Measurements from ENCODE around the gene STEAP1B.
"Not testable (repeated sequence)": the region's sequence is repeated elsewhere in the genome, so short reads cannot be mapped to it uniquely, and the experiment has no call there.

The STEAP1B gene

GRCh38 chr7:22496296-22496888 lies 3.6 kb downstream of the STEAP1B start:
- not testable (repeated sequence) for DNase-seq

- not testable (repeated sequence) for DNase-seq
These were observed 6.6 kb downstream of the STEAP1B start for GRCh38 chr7:22493160-22493925.

GRCh38 chr7:22488643-22489462 lies 11.1 kb downstream of the STEAP1B start:
- peak; percentile 48 to 61 for DNase-seq

DNA sequence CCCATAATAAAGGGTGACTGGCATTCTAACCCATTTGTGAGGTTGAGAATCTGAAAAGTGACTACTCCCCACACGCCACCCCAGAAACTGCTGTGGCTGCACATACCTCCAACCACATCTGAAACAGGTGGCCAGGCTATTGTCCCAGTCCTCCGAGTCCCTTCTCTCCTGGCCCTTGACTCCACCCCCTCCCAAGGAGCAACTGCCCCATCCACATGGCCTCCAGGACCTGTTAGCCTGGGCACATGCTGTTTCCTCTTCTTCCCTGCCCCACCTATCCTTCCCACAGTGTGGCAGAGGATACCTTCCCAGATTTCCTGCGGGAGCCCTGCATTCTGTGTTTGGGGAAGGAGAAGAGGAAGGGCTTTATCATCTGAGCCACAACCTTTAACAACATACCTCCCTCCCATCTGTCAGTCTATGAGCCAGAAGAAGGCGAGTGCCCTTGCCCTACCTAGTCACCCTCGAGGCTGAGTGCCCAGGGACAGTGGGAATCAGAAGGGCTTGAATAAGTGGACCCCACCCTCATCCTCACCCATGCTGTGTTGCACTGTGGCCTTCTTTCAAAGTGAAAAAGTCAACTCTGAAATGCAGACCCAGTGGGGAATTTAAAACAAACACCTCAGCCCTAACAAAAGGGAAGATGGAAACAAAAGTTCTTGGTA lies 11.9 kb downstream of the STEAP1B start:
- DNase-seq = no peak

- no peak for DNase-seq
These were observed 13.4 kb downstream of the STEAP1B start for GRCh38 chr7:22486597-22486996.

DNA sequence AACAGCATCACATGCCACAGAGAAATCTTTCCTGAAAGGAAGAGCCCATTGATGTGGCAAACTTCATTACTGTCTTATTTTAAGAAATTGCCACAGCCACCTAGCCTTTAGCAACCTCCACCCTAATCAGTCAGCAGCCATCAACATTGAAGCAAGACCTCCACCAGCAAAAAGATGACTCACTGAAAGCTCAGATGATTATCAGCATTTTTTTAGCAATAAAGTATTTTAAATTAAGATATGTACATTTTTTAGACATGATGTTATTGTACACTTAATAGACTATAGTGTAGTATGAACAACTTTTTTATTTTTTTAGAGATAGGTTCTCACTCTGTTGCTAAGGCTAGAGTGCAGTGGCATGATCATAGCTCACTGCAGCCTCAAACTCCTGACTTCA lies 14.8 kb downstream of the STEAP1B start:
- no peak for DNase-seq

- no peak for DNase-seq
These were observed 17.5 kb downstream of the STEAP1B start for GRCh38 chr7:22482503-22482902.

GRCh38 chr7:22481726-22482125 lies 18.3 kb downstream of the STEAP1B start:
- DNase-seq = no peak

GRCh38 chr7:22480523-22481075 lies 19.4 kb downstream of the STEAP1B start:
- DNase-seq = no peak

DNA sequence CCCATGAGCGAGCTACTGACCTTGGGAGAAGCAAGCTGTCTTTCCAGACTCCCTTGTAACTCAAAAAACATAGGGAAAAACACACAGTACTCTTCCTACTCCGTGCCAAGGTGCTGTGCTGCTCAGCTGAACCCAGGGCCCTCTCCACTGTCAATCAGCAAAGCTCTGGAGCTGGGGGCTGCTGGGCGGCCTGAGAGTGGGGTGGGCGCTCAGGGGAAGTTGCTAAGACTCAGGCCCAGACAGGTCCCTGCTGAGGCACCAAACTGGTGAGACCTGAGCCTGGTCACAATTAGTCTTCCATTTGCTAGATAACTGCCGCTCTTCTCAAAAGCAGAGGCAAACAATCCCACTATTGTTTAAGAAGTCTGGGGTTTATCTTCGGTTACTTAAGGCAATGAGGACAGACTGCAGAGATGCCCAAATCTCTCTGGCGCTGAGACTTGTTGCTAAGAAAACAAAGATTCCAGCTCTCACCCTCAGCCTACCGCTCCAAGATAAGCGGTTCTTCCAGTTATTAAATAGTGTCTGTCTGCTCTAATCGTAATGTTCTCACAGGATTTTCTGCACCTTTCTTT lies 22.0 kb downstream of the STEAP1B start:
- no peak for DNase-seq

DNA sequence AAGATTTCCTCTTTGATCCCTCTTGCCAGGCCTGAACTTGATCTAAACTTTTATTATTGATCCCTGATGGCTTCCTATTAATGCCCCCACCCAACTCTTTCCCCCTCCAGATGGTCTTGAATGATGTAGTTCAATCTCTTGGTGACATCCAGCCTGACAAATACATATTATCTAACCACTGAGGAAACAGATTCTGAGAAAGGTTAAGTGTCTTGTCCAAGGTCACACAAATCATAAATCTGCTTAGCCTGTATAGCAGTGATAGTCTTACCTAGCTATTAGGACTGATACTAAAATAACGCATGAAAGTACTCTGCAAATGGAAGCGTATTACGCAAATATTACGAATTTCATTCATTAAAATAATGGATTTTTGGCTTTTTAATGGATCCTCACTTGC lies 22.7 kb downstream of the STEAP1B start:
- no peak for DNase-seq

DNA sequence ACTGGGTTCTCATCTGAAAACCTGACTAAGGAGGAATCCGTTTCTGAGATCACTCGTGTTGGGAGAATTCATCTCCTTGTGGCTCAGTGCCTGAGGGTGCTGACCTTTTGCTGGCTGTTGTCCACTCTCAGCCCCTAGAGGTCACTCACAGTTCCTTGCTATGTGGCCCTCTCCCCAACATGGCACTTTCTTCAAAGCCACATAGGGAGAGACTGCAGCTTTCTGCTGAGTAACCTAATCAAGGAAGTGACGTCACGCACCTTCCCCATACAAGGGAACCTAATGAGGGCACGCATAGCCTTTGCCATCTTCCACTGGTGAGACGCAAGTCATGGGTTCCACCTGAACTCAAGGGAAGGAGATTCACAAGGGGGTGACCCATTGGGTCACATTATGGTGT lies 23.2 kb downstream of the STEAP1B start:
- DNase-seq = no peak

- no peak for DNase-seq
These were observed 25.3 kb downstream of the STEAP1B start for GRCh38 chr7:22474645-22475044.

- DNase-seq = no peak
These were observed 29.0 kb downstream of the STEAP1B start for GRCh38 chr7:22470981-22471380.

GRCh38 chr7:22469371-22470143 lies 30.4 kb downstream of the STEAP1B start:
- no peak for DNase-seq

DNA sequence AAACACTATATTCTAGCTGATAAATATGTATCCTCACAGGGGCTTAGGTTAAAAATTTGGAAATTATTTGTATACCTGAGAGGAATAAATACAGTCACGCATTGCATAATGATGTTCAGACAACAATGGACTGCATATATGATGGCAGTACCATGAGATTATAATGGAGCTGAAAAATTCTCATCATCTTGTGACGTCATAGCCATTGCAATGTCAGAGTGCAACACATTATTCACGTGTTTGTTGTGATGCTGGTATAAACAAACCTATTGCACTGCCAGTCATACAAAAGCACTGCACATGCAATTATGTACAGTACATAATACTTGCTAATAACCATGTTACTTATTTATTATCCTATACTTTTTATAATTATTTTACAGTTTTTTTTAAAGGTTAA lies 31.4 kb downstream of the STEAP1B start:
- DNase-seq = no peak

- DNase-seq = no peak
These were observed 35.7 kb downstream of the STEAP1B start for GRCh38 chr7:22464299-22464698.

DNA sequence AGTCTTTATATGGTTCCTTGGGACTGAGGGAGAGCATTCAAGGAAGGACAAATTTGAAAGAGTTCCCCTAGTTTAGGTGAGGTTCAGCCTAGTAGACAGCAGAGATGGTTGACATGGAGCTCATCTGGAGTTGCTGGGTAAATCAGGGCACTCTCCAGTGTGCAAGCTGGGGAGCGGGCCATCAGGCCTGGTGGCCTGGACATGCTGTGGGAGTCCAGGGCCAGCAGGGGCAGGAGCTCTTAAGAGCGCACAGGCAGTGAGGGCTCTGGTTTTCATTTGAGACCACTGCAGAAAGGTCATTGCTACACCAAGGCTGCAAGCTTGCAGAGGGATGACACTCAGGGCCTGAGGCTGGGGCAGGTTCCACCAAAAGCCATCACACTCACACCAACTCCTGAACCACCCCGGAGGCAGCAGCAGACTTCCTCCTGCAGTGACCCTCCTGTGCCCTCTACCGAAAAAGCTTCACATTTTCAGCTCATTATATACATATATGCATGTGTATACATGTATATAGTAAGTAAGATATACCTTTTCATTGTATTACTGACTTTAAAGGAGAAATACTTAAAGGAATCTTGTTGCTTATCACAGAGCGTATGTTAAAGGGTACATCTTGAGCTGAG lies 39.5 kb downstream of the STEAP1B start:
- no peak for DNase-seq

- DNase-seq = no peak
These were observed 42.5 kb downstream of the STEAP1B start for GRCh38 chr7:22457471-22457870.

- no peak for DNase-seq
These were observed 45.5 kb downstream of the STEAP1B start for GRCh38 chr7:22454446-22454845.

DNA sequence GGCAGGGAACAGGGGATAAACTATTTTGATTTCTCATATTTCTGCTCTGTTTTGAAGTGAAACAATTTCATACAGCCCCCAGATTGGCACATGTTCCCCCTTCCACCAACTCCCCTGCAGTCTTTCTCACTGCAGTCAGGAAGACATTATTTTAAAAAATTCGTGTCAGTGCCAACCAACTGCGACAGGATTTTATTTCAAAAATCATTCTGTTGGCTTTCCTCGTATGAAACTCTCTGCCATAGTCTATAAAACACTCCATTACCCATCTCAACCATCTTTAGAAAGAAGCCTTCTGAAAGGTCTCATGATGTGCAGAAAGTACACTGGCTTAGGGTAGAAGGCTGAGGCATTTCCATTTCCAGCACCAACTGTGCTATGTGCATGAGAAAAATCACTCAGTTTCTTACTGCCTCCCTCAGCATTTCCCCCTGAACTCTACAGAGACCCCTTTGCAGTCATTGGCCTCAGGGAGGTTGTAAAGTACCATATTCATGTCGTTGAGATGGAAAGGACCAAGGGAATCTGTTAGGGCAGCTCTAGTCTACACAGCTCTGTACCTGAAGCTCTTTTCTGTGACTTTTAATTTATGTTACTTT lies 46.9 kb downstream of the STEAP1B start:
- no peak for DNase-seq

Data from CD4-positive, alpha-beta T cell treated with Interleukin-1 beta for 1 hour (primary cell).